Sigmoid colon (tissue), 4 donors: ENCODE results near the gene MAPKAP1.

ENCODE experiments used
- POLR2A ChIP-seq, 2 donors: fragments of 450-650 bp; IDR thresholded peaks; one replicate each; pipeline ENCODE4 v1.6.1; 2016; ENCODE audit warnings: antibody characterized with exemption in 2 of 2, mild to moderate bottlenecking in 2 of 2, moderate library complexity in 2 of 2
- POLR2AphosphoS5 ChIP-seq, 4 donors: sonication (generic); formaldehyde crosslinking; IDR thresholded peaks; one replicate each; pipeline ENCODE4 v1.6.1; 2017; ENCODE audit warnings: antibody characterized with exemption in 4 of 4
- TF ChIP-seq, protein P1 (sequence below), 4 experiments: fragments of 450-650 bp in 3 of 4; fragments of 200-600 bp in 1 of 4; IDR thresholded peaks; one replicate each; pipeline ENCODE4 v1.5.1; 2016 to 2019; ENCODE audit warnings: antibody characterized with exemption in 4 of 4, mild to moderate bottlenecking in 3 of 4, moderate library complexity in 2 of 4

- TF ChIP-seq, protein P1, sequence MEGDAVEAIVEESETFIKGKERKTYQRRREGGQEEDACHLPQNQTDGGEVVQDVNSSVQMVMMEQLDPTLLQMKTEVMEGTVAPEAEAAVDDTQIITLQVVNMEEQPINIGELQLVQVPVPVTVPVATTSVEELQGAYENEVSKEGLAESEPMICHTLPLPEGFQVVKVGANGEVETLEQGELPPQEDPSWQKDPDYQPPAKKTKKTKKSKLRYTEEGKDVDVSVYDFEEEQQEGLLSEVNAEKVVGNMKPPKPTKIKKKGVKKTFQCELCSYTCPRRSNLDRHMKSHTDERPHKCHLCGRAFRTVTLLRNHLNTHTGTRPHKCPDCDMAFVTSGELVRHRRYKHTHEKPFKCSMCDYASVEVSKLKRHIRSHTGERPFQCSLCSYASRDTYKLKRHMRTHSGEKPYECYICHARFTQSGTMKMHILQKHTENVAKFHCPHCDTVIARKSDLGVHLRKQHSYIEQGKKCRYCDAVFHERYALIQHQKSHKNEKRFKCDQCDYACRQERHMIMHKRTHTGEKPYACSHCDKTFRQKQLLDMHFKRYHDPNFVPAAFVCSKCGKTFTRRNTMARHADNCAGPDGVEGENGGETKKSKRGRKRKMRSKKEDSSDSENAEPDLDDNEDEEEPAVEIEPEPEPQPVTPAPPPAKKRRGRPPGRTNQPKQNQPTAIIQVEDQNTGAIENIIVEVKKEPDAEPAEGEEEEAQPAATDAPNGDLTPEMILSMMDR (IDR thresholded peaks at IDR 0.05), result no peak
- TF ChIP-seq POLR2AphosphoS5 (IDR thresholded peaks at IDR 0.05), result no peak
- no peak for TF ChIP-seq POLR2A (IDR thresholded peaks at IDR 0.05)
Observed at GRCh38 chr9:125674981-125675973, 31.7 kb downstream of the MAPKAP1 start.
